H1 (cell line): ENCODE data around the gene PDK2. TPM values are rescaled to one million over a fixed set of nuclear protein-coding genes. Genes with fewer than 3 reads are reported as not detected.

Experiments used
- CTCF ChIP-seq, 3 experiments: IDR thresholded peaks; 1 replicate in 2 of 3; 2 replicates in 1 of 3; pipeline versions ENCODE4 v1.5.1 to v1.6.1; 2011; ENCODE audit warnings: low read length in 3 of 3, mild to moderate bottlenecking in 3 of 3, inconsistent platforms in 2 of 3, low read depth in 1 of 3, moderate library complexity in 1 of 3; ENCODE audit not compliant: insufficient read depth in 1 of 3; ENCODE audit errors: control extremely low read depth in 1 of 3
- polyA plus RNA-seq, 7 experiments: library from polyadenylated mRNA; depleted of rRNA in 3 of 7; stranded (reverse) in 5 of 7; unstranded in 2 of 7; fragments of >200 nt in 5 of 7; fragments of 200-250 nt in 2 of 7; gene quantifications; 1 replicate in 5 of 7; 2 replicates in 1 of 7; 4 replicates in 1 of 7; pipeline versions ENCODE4 v1.2.1 to v1.2.3, GENCODE V29; 2011 to 2013; ENCODE audit warnings: missing spikeins in 2 of 7, mixed read lengths in 2 of 7
- total RNA-seq: library from RNA; stranded (reverse); fragmentation: NEBNext Ultra II Directional; extraction: Animal tissue kit (Norgen Biotek cat#: 25700); gene quantifications from 2 replicates; pipeline ENCODE4 v1.2.1, GENCODE V29; 2021

Gene PDK2
- total and polyA plus RNA-seq, 2 of the 8 experiments (the other 6 are each of a cell fraction or from before 2014, with no cell fraction given) = 18.3 to 121 TPM

GRCh38 chr17:50118828-50119218, 23.7 kb downstream of the PDK2 start (continued):
- TF ChIP-seq CTCF (IDR thresholded peaks at IDR 0.05; ENCODE audit: control extremely low read depth in 1 of 3, insufficient read depth in 1 of 3, low read depth in 1 of 3, low read length in 3 of 3) = no peak
